ENCODE data around the gene LONRF2. TPM values are rescaled to one million over a fixed set of nuclear protein-coding genes. Genes with fewer than 3 reads are reported as not detected.
A peak's percentile ranks its signal among the peaks of the same experiment; 100 is the strongest.

Gene LONRF2
- total RNA-seq, 1 donor from 2014 or later = 1.3 TPM

GRCh38 chr2:100233061-100233460 is 89.2 kb downstream of the LONRF2 start:
- DNase-seq (ENCODE audit: low read depth) = no peak
- TF ChIP-seq, protein P1, sequence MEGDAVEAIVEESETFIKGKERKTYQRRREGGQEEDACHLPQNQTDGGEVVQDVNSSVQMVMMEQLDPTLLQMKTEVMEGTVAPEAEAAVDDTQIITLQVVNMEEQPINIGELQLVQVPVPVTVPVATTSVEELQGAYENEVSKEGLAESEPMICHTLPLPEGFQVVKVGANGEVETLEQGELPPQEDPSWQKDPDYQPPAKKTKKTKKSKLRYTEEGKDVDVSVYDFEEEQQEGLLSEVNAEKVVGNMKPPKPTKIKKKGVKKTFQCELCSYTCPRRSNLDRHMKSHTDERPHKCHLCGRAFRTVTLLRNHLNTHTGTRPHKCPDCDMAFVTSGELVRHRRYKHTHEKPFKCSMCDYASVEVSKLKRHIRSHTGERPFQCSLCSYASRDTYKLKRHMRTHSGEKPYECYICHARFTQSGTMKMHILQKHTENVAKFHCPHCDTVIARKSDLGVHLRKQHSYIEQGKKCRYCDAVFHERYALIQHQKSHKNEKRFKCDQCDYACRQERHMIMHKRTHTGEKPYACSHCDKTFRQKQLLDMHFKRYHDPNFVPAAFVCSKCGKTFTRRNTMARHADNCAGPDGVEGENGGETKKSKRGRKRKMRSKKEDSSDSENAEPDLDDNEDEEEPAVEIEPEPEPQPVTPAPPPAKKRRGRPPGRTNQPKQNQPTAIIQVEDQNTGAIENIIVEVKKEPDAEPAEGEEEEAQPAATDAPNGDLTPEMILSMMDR (conservative IDR thresholded peaks at IDR 0.05; ENCODE audit: low read depth, low read length) = no peak
- H3K4me3 ChIP-seq (ENCODE audit: low read depth, low read length) = no peak overlapping the region

DNA sequence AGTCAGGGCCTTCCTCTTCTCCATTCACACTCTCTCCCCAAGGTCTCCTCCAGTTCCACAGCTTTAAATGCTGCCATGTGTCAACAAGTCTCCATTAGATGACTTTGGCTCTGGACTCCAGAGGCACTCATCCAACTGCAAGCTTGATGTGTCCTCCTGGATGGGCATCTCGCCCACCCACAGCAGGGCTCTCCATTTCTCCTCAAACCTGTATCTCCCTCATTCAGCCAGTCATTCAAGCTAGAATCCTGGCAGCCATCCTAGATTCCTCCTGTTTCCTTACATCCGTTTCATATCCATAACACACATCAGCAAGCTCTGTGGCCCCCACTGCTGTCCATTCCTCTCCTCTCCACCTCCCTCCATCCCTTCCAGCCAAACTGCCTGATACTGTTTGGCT is 91.5 kb downstream of the LONRF2 start:
- H3K4me3 ChIP-seq (ENCODE audit: low read depth, low read length) = no peak overlapping the region
- no peak for DNase-seq (ENCODE audit: low read depth)
- TF ChIP-seq, protein P1 (conservative IDR thresholded peaks at IDR 0.05; ENCODE audit: low read depth, low read length) = no peak

DNA sequence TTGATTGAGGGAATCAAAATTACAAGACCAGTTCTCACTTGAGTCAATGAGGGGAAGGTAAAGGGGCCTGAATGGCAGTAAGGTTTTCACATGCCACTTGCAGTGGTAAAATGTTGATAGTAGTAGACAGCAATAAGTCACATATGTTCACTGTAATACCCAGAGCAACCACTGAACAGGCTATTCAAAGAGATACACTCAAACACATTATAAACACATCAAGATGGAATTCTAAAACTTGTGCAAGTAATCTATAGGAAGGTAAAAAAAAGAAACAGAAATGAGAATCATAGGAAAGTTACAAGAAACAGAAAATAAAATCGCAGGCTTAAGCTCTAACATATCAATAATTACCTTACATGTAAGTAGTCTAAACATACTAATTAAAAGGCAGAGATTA is 93.3 kb downstream of the LONRF2 start:
- no peak overlapping the region for H3K4me3 ChIP-seq (ENCODE audit: low read depth, low read length)
- TF ChIP-seq, protein P1 (conservative IDR thresholded peaks at IDR 0.05; ENCODE audit: low read depth, low read length) = peak; percentile 28
- no peak for DNase-seq (ENCODE audit: low read depth)

DNA sequence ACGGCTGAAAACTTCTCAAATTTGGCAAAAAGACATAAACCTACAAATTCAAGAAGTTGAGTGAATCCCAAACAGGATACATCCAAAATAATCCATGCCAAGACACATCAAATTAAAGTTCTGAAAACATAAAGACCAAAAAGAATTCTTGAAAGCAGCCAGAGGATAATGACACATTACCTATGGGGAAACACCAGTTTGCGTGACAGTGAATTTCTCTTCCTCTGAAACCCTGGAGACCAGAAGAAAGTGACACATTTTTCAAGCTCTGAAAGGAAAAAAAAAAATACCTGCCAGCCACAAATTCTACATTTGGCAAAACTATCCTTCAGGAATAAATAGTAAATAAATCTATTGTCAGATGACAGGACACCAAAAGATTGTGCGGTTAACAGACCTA is 93.9 kb downstream of the LONRF2 start:
- no peak overlapping the region for H3K4me3 ChIP-seq (ENCODE audit: low read depth, low read length)
- TF ChIP-seq, protein P1 (conservative IDR thresholded peaks at IDR 0.05; ENCODE audit: low read depth, low read length) = no peak
- no peak for DNase-seq (ENCODE audit: low read depth)

- TF ChIP-seq, protein P1 (conservative IDR thresholded peaks at IDR 0.05; ENCODE audit: low read depth, low read length) = no peak
- no peak for DNase-seq (ENCODE audit: low read depth)
- no peak overlapping the region for H3K4me3 ChIP-seq (ENCODE audit: low read depth, low read length)
Measured at GRCh38 chr2:100224988-100225710, 97.2 kb downstream of the LONRF2 start.

DNA sequence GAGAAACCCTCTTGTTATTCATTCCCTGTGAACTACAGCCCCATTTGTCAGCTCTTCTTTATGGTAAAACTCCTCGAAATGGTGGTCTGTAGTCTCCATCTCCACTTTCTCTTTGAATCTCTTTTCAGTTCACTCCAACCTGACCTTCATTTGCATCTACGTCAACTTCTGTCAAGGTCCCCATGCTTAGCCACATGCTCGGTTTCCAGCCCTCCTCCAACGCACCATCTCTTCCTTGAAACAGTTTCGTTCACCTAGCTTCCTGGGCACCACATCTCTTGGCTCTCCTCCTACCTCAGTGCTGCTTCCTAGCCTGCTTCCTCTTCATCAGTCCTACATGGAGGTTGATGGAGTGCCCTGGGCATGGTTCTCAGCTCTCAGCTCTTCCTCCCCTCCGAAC is 98.8 kb downstream of the LONRF2 start:
- TF ChIP-seq, protein P1 (conservative IDR thresholded peaks at IDR 0.05; ENCODE audit: low read depth, low read length) = no peak
- DNase-seq (ENCODE audit: low read depth) = no peak
- H3K4me3 ChIP-seq (ENCODE audit: low read depth, low read length) = no peak overlapping the region

Other genes with a start within 250 kb of the LONRF2 start
- gene AFF3, start 179.9 kb downstream of the LONRF2 start, total RNA-seq = 0.35 and 1.1 TPM in 2 replicates
- gene CHST10, start 95.2 kb upstream of the LONRF2 start, total RNA-seq = 8.8 and 18.1 TPM in 2 replicates
- gene NMS, start 148.0 kb upstream of the LONRF2 start, total RNA-seq = not detected in 2 replicates
- 20.8 and 24.5 TPM in 2 replicates for gene PDCL3, start 240.5 kb upstream of the LONRF2 start, total RNA-seq

Measured in epithelial cell of proximal tubule (primary cell).